Measurements from ENCODE around the gene SLC22A8.

Gene SLC22A8

DNA sequence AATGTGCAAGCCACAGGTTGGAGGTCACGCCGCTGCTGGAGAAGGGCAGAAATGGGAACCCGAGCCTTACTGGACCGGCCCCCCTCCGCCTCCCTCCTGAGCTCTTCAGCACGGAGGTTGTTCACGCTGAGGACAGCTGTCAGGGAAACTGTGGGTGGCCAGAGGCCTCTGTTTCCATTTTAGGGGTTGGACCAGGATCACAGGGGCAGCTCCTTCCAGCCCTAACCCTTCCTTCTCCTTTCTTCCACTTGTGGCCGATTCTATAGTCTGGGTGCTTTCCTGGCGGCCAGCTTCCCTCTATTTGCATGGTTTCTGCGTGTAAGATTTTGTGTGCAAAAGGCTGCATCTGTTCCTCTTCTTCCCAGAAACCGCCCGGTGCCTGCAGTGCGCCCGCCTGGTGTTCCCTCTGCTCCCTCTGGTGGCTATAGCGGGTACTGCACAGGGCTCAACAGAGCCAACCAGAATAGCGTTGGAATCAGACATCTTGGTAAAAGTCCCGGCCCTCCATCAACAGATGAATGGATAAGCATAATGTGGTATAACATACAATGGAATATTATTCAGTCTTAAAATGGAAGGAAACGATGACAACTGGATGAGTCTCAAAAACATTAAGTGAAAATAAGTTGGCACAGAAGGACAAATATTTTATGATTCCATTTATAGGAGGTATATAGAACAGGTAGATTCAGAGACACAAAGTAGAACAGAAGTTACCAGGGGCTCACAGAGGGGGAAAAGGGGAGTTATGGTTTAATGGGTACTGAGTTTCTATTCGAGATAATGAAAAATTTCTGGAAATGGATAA is 8.4 kb upstream of the SLC22A8 start:
- H4K91ac ChIP-seq (ENCODE audit: low read depth, low read length, poor library complexity): no peak overlapping the region
- peak overlapping the region; percentile 69 for H2BK120ac ChIP-seq (ENCODE audit: low read depth, low read length)
- H3K9ac ChIP-seq (ENCODE audit: low read depth, low read length, poor library complexity): no peak overlapping the region
- H3K27me3 ChIP-seq (ENCODE audit: control insufficient read depth in 3 of 3, insufficient read depth in 3 of 3, low read depth in 1 of 3, low read length in 3 of 3): peaks cover 0 to 6% (median 0%) of the 10 kb centered on the region in 3 experiments
- H3K36me3 ChIP-seq (replicated peaks in 1 of 2; ENCODE audit: control insufficient read depth in 2 of 2, insufficient read depth in 2 of 2, low read length in 2 of 2): no peaks in the 10 kb centered on the region
- H3K4ac ChIP-seq (ENCODE audit: low read length): no peak overlapping the region
- no peak overlapping the region for H3K27ac ChIP-seq (replicated peaks; ENCODE audit: low read length)
- peak overlapping the region; percentile 82 for H2AFZ ChIP-seq (ENCODE audit: low read length)
- peak overlapping the region; percentile 11 for H2AK5ac ChIP-seq (ENCODE audit: low read depth, low read length)
- H3K4me1 ChIP-seq (ENCODE audit: control insufficient read depth in 2 of 2, insufficient read depth in 1 of 2, low read depth in 1 of 2, low read length in 2 of 2): peaks cover 4 to 14% of the 10 kb centered on the region in 2 donors
- H4K8ac ChIP-seq (ENCODE audit: low read depth, low read length): no peak overlapping the region
- no peak overlapping the region for H3K14ac ChIP-seq (ENCODE audit: low read length)
- H3K18ac ChIP-seq (ENCODE audit: low read length): peak overlapping the region; percentile 90
- peaks cover 0 to 2% of the 10 kb centered on the region in 2 donors for H3K9me3 ChIP-seq (replicated peaks in 1 of 2; ENCODE audit: control insufficient read depth in 2 of 2, insufficient read depth in 1 of 2, low read depth in 1 of 2, low read length in 2 of 2)
- no peaks in the 10 kb centered on the region for H3K79me1 ChIP-seq (ENCODE audit: low read depth, low read length)
- peak overlapping the region; percentile 56 for H2BK15ac ChIP-seq (ENCODE audit: low read length)
- no CpG with 5 or more reads among the region's 19 CpGs for WGBS, 2 donors (ENCODE audit: extremely low coverage in 2 of 2, insufficient read length in 2 of 2, insufficient replicate concordance in 1 of 2)
- H2BK12ac ChIP-seq (ENCODE audit: low read length): no peak overlapping the region
- no peak overlapping the region for H2BK5ac ChIP-seq (ENCODE audit: low read length)
- peak; percentile 79 for DNase-seq (ENCODE audit: low spot score)
- no peak overlapping the region for H3K4me2 ChIP-seq (ENCODE audit: insufficient read depth, low read length, poor library complexity, severe bottlenecking)
- H3K4me3 ChIP-seq (ENCODE audit: low read length in 2 of 2): no peak overlapping the region
- H3K23ac ChIP-seq (ENCODE audit: low read depth, low read length, poor library complexity): no peak overlapping the region

- peak overlapping the region; percentile 11 for H2AK5ac ChIP-seq (ENCODE audit: low read depth, low read length)
Observed at GRCh38 chr11:63023222-63023814, 7.7 kb upstream of the SLC22A8 start.

DNA sequence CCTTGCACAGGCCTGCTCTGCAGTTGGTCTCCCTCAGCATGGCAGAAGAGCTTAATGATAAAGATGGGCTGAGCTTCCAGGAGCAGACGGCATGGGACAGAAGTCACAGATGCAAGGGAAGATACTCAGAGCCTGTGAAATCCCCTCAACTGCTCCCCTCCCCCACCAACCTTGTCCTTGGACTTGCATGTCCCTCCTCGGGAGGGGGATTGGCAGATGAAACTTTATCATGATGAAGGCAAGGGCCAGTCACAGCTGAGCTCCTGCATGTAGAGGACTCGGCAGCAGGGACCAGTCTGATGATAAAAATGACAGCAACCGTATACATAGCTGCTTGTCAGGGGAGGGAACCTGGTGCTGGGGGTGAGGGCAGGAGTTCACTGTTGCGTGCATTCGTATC is 6.8 kb upstream of the SLC22A8 start:
- H3K36me3 ChIP-seq (replicated peaks in 1 of 2; ENCODE audit: control insufficient read depth in 2 of 2, insufficient read depth in 2 of 2, low read length in 2 of 2): no peaks in the 10 kb centered on the region
- H3K9me3 ChIP-seq (replicated peaks in 1 of 2; ENCODE audit: control insufficient read depth in 2 of 2, insufficient read depth in 1 of 2, low read depth in 1 of 2, low read length in 2 of 2): peaks cover 0 to 2% of the 10 kb centered on the region in 2 donors
- no peak overlapping the region for H2AK5ac ChIP-seq (ENCODE audit: low read depth, low read length)
- no peak overlapping the region for H4K91ac ChIP-seq (ENCODE audit: low read depth, low read length, poor library complexity)
- H3K18ac ChIP-seq (ENCODE audit: low read length): no peak overlapping the region
- H3K4me2 ChIP-seq (ENCODE audit: insufficient read depth, low read length, poor library complexity, severe bottlenecking): no peak overlapping the region
- H2BK120ac ChIP-seq (ENCODE audit: low read depth, low read length): no peak overlapping the region
- no peak overlapping the region for H3K27ac ChIP-seq (replicated peaks; ENCODE audit: low read length)
- H3K14ac ChIP-seq (ENCODE audit: low read length): no peak overlapping the region
- peaks cover 4 to 18% of the 10 kb centered on the region in 2 donors for H3K4me1 ChIP-seq (ENCODE audit: control insufficient read depth in 2 of 2, insufficient read depth in 1 of 2, low read depth in 1 of 2, low read length in 2 of 2)
- no peak overlapping the region for H2AFZ ChIP-seq (ENCODE audit: low read length)
- DNase-seq (ENCODE audit: low spot score): no peak
- H2BK12ac ChIP-seq (ENCODE audit: low read length): no peak overlapping the region
- no peak overlapping the region for H3K23ac ChIP-seq (ENCODE audit: low read depth, low read length, poor library complexity)
- H2BK15ac ChIP-seq (ENCODE audit: low read length): no peak overlapping the region
- H3K79me1 ChIP-seq (ENCODE audit: low read depth, low read length): no peaks in the 10 kb centered on the region
- H4K8ac ChIP-seq (ENCODE audit: low read depth, low read length): no peak overlapping the region
- no peak overlapping the region for H3K4ac ChIP-seq (ENCODE audit: low read length)
- H3K4me3 ChIP-seq (ENCODE audit: low read length in 2 of 2): no peak overlapping the region
- no peak overlapping the region for H2BK5ac ChIP-seq (ENCODE audit: low read length)
- no peak overlapping the region for H3K9ac ChIP-seq (ENCODE audit: low read depth, low read length, poor library complexity)
- peaks cover 0 to 6% (median 0%) of the 10 kb centered on the region in 3 experiments for H3K27me3 ChIP-seq (ENCODE audit: control insufficient read depth in 3 of 3, insufficient read depth in 3 of 3, low read depth in 1 of 3, low read length in 3 of 3)
- no CpG with 5 or more reads among the region's 6 CpGs for WGBS, 2 donors (ENCODE audit: extremely low coverage in 2 of 2, insufficient read length in 2 of 2, insufficient replicate concordance in 1 of 2)

More at GRCh38 chr11:63023222-63023814, 7.7 kb upstream of the SLC22A8 start:
- Histone ChIP-seq H4K8ac (ENCODE audit: low read depth, low read length) (no peak overlapping the region), H3K79me1 (ENCODE audit: low read depth, low read length) (no peaks in the 10 kb centered on the region), H3K36me3 (replicated peaks in 1 of 2; ENCODE audit: control insufficient read depth in 2 of 2, insufficient read depth in 2 of 2, low read length in 2 of 2) (no peaks in the 10 kb centered on the region), H2AFZ (ENCODE audit: low read length) (peak overlapping the region; percentile 82), H3K9me3 (replicated peaks in 1 of 2; ENCODE audit: control insufficient read depth in 2 of 2, insufficient read depth in 1 of 2, low read depth in 1 of 2, low read length in 2 of 2) (peaks cover 0 to 2% of the 10 kb centered on the region in 2 donors), H3K4me1 (ENCODE audit: control insufficient read depth in 2 of 2, insufficient read depth in 1 of 2, low read depth in 1 of 2, low read length in 2 of 2) (peaks cover 4 to 14% of the 10 kb centered on the region in 2 donors), H3K18ac (ENCODE audit: low read length) (peak overlapping the region; percentile 90), H3K27me3 (ENCODE audit: control insufficient read depth in 3 of 3, insufficient read depth in 3 of 3, low read depth in 1 of 3, low read length in 3 of 3) (peaks cover 0 to 6% (median 0%) of the 10 kb centered on the region in 3 experiments), H2BK15ac (ENCODE audit: low read length) (peak overlapping the region; percentile 56), H3K4me2 (ENCODE audit: insufficient read depth, low read length, poor library complexity, severe bottlenecking) (no peak overlapping the region), H3K9ac (ENCODE audit: low read depth, low read length, poor library complexity) (no peak overlapping the region), H3K4ac (ENCODE audit: low read length) (no peak overlapping the region), H3K27ac (replicated peaks; ENCODE audit: low read length) (no peak overlapping the region), H3K14ac (ENCODE audit: low read length) (no peak overlapping the region), H2BK5ac (ENCODE audit: low read length) (no peak overlapping the region), H2BK12ac (ENCODE audit: low read length) (no peak overlapping the region), H2BK120ac (ENCODE audit: low read depth, low read length) (peak overlapping the region; percentile 69), H3K23ac (ENCODE audit: low read depth, low read length, poor library complexity) (no peak overlapping the region), H4K91ac (ENCODE audit: low read depth, low read length, poor library complexity) (no peak overlapping the region), H3K4me3 (ENCODE audit: low read length in 2 of 2) (no peak overlapping the region)
- DNase-seq (ENCODE audit: low spot score): no peak
- no CpG with 5 or more reads among the region's 11 CpGs for WGBS, 2 donors (ENCODE audit: extremely low coverage in 2 of 2, insufficient read length in 2 of 2, insufficient replicate concordance in 1 of 2)

DNA sequence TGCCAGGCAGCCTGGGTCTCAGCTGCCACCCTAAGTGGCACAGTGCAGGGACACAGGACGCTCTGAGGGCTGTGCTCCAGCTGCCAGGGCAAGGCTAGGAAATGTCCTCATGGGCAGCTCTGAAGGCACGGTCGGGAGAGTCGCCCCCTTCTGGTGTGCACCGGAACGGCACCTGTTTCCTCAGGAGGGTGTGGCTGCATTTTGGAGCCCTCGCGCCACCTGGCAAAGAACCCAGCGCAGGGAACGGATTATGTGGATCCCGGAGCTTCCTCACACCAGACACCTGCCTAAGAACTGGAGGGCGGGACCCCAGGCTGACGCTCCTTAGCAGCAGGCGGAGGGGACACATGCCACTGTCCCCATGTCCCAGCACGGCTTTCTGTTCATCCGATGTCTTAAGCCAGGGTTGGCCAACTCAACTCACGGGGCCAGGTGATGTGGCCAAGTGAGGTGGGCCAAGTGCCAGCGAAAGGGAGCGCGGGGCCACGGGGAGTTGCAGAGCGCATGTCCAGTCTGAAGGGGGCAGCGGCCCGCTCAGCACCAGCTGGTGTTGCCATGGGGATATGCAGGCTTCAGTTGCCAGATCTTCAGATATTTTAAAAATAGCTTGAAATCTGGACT is 5.1 kb upstream of the SLC22A8 start:
- no peak overlapping the region for H3K9ac ChIP-seq (ENCODE audit: low read depth, low read length, poor library complexity)
- H3K14ac ChIP-seq (ENCODE audit: low read length): no peak overlapping the region
- DNase-seq (ENCODE audit: low spot score): peak; percentile 33
- peak overlapping the region in 1 of 2 donors; percentile 22 for H3K4me3 ChIP-seq (ENCODE audit: low read length in 2 of 2)
- H3K4me1 ChIP-seq (ENCODE audit: control insufficient read depth in 2 of 2, insufficient read depth in 1 of 2, low read depth in 1 of 2, low read length in 2 of 2): peaks cover 4 to 28% of the 10 kb centered on the region in 2 donors
- no peak overlapping the region for H2BK5ac ChIP-seq (ENCODE audit: low read length)
- no peak overlapping the region for H2AFZ ChIP-seq (ENCODE audit: low read length)
- peak overlapping the region; percentile 32 for H3K18ac ChIP-seq (ENCODE audit: low read length)
- no peak overlapping the region for H3K4me2 ChIP-seq (ENCODE audit: insufficient read depth, low read length, poor library complexity, severe bottlenecking)
- no peaks in the 10 kb centered on the region for H3K36me3 ChIP-seq (replicated peaks in 1 of 2; ENCODE audit: control insufficient read depth in 2 of 2, insufficient read depth in 2 of 2, low read length in 2 of 2)
- H2BK12ac ChIP-seq (ENCODE audit: low read length): peak overlapping the region; percentile 59
- no peaks in the 10 kb centered on the region for H3K9me3 ChIP-seq (replicated peaks in 1 of 2; ENCODE audit: control insufficient read depth in 2 of 2, insufficient read depth in 1 of 2, low read depth in 1 of 2, low read length in 2 of 2)
- H4K91ac ChIP-seq (ENCODE audit: low read depth, low read length, poor library complexity): no peak overlapping the region
- no peak overlapping the region for H2BK120ac ChIP-seq (ENCODE audit: low read depth, low read length)
- no peak overlapping the region for H4K8ac ChIP-seq (ENCODE audit: low read depth, low read length)
- H2BK15ac ChIP-seq (ENCODE audit: low read length): peak overlapping the region; percentile 55
- no peak overlapping the region for H3K27ac ChIP-seq (replicated peaks; ENCODE audit: low read length)
- H2AK5ac ChIP-seq (ENCODE audit: low read depth, low read length): no peak overlapping the region
- no peak overlapping the region for H3K23ac ChIP-seq (ENCODE audit: low read depth, low read length, poor library complexity)
- WGBS, 2 donors (ENCODE audit: extremely low coverage in 2 of 2, insufficient read length in 2 of 2, insufficient replicate concordance in 1 of 2): no CpG with 5 or more reads among the region's 24 CpGs
- peaks cover 0 to 6% (median 0%) of the 10 kb centered on the region in 3 experiments for H3K27me3 ChIP-seq (ENCODE audit: control insufficient read depth in 3 of 3, insufficient read depth in 3 of 3, low read depth in 1 of 3, low read length in 3 of 3)
- H3K4ac ChIP-seq (ENCODE audit: low read length): no peak overlapping the region
- H3K79me1 ChIP-seq (ENCODE audit: low read depth, low read length): no peaks in the 10 kb centered on the region

All from neuronal stem cell (in vitro differentiated cells).